GM10266 (cell line): ENCODE data around the gene NUP50.

Experiments
- DNase-seq: peaks from one replicate; pipeline ENCODE4 v3.0.0; 2012; ENCODE audit errors: extremely low spot score
- TF ChIP-seq, protein P1 (sequence below): IDR thresholded peaks from 2 replicates; pipeline ENCODE4 v1.5.1; 2012; ENCODE audit warnings: mild to moderate bottlenecking, low read depth; ENCODE audit not compliant: control insufficient read depth, insufficient read depth; ENCODE audit errors: missing control alignments

The NUP50 gene

GRCh38 chr22:45225732-45226502, 62.2 kb downstream of the NUP50 start:
- no peak for DNase-seq
- TF ChIP-seq, protein P1, sequence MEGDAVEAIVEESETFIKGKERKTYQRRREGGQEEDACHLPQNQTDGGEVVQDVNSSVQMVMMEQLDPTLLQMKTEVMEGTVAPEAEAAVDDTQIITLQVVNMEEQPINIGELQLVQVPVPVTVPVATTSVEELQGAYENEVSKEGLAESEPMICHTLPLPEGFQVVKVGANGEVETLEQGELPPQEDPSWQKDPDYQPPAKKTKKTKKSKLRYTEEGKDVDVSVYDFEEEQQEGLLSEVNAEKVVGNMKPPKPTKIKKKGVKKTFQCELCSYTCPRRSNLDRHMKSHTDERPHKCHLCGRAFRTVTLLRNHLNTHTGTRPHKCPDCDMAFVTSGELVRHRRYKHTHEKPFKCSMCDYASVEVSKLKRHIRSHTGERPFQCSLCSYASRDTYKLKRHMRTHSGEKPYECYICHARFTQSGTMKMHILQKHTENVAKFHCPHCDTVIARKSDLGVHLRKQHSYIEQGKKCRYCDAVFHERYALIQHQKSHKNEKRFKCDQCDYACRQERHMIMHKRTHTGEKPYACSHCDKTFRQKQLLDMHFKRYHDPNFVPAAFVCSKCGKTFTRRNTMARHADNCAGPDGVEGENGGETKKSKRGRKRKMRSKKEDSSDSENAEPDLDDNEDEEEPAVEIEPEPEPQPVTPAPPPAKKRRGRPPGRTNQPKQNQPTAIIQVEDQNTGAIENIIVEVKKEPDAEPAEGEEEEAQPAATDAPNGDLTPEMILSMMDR, result no peak

DNA sequence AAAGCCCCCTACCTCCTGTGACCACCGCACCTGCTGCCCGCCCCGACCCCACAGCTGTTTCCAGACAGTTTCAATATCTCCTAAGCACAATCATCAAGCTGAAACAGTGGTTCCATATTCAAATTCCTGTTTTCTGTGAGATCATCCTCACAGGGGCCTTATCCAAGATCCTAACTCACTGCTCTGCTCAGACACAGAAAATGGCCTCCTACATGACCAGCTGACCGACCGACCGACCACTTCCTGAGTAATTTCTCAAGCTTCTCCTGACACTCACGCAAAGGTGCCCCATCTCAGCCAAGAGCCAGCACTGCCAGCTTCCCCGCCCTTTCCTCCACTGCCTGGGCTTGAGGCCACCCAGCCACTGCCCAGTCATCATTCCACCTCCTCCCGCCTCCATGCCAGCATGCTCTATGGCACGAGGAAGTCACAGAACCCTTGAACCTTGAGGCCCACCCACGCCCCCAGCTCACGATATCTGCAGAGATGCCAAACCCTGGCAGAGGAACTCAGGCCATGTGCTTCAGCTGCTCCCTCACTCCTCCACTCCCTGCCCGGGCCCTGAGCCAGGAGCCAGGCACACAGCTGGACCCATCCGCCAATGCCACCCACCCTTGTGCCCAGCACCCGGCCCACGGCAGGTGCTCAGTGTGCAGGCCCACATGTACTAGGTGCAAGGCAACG, 62.9 kb downstream of the NUP50 start:
- no peak for DNase-seq
- TF ChIP-seq, protein P1, result no peak

GRCh38 chr22:45227645-45228400, 64.1 kb downstream of the NUP50 start:
- DNase-seq, result no peak

GRCh38 chr22:45228401-45228754, 64.7 kb downstream of the NUP50 start:
- no peak for DNase-seq
- TF ChIP-seq, protein P1, result no peak

More at GRCh38 chr22:45227645-45228400, 64.1 kb downstream of the NUP50 start:
- TF ChIP-seq, protein P1, result no peak

GRCh38 chr22:45229181-45229580, 65.5 kb downstream of the NUP50 start:
- no peak for DNase-seq
- TF ChIP-seq, protein P1, result no peak

DNA sequence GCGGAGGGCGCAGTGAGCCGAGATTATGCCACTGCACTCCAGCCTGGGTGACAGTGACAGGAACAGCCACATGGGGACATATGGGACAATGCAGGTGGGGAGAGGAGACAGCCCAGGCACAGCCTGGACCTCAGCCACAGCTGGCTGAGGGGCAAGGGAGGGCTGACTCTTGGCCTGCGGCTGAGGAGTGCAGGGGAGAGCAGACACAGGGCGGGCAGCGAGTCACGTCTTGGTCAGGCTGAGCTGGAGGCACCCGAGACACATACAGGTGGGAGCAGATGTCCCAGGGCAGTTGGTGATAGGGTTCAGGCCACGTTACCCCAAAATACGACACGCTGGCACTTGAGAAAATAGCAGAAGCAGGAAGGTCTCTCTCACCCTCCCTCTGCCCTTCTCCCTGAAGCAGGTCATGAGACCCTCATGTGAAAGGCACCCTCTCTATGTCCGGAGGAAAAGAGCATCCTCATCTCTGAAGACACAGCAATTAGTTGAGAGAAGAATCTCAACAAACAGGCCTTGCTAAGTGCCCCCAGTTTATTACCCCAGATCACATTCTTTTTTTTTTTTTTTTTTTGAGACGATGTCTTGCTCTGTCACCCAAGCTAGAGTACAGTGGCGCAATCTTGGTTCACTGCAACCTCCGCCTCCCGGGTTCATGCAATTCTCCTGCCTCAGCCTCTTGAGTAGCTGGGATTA, 66.4 kb downstream of the NUP50 start:
- TF ChIP-seq, protein P1, result no peak
- DNase-seq, result no peak
